Glutamatergic neuron (in vitro differentiated cells): ENCODE results near the gene EPHA2. TPM values are rescaled to one million over a fixed set of nuclear protein-coding genes. Genes with fewer than 3 reads are reported as not detected.

Source experiments
- DNase-seq: peaks from one replicate; pipeline ENCODE4 v3.0.0; 2022
- H3K27ac Mint-ChIP-seq: one replicate; pipeline ENCODE4 v1.8.0; 2020; ENCODE audit warnings: mild to moderate bottlenecking, mixed read lengths, inconsistent platforms; ENCODE audit not compliant: unreplicated experiment
- H3K27me3 Mint-ChIP-seq: one replicate; pipeline ENCODE4 v1.8.0; 2020; ENCODE audit warnings: mild to moderate bottlenecking, moderate library complexity, mixed read lengths, inconsistent platforms; ENCODE audit not compliant: unreplicated experiment
- H3K36me3 Mint-ChIP-seq: one replicate; pipeline ENCODE4 v1.8.0; 2020; ENCODE audit warnings: mild to moderate bottlenecking, mixed read lengths, inconsistent platforms; ENCODE audit not compliant: unreplicated experiment
- H3K4me1 Mint-ChIP-seq: one replicate; pipeline ENCODE4 v1.8.0; 2020; ENCODE audit warnings: mild to moderate bottlenecking, low read depth, mixed read lengths, inconsistent platforms; ENCODE audit not compliant: unreplicated experiment
- H3K4me3 Mint-ChIP-seq: one replicate; pipeline ENCODE4 v1.8.0; 2020; ENCODE audit warnings: mild to moderate bottlenecking, mixed read lengths, inconsistent platforms; ENCODE audit not compliant: unreplicated experiment
- H3K9me3 Mint-ChIP-seq: one replicate; pipeline ENCODE4 v1.8.0; 2020; ENCODE audit warnings: mild to moderate bottlenecking, moderate library complexity, mixed read lengths, inconsistent platforms; ENCODE audit not compliant: unreplicated experiment
- total RNA-seq: library from RNA; stranded (reverse); fragmentation: NEBNext Ultra II Directional; extraction: Animal tissue kit (Norgen Biotek cat#: 25700); gene quantifications from one replicate; pipeline ENCODE4 v1.2.1, GENCODE V29; 2021; ENCODE audit not compliant: unreplicated experiment
- TF ChIP-seq, protein P1 (sequence below): fragments of 200-600 bp; sonication (generic); IDR thresholded peaks from one replicate; pipeline ENCODE4 v1.5.0; 2021; ENCODE audit not compliant: partially characterized antibody, unreplicated experiment

The EPHA2 gene
- total RNA-seq, 1 donor from 2014 or later = 0.29 TPM

GRCh38 chr1:16148329-16149092, 7.4 kb downstream of the EPHA2 start:
- no peaks in the 10 kb centered on the region for H3K27me3 Mint-ChIP-seq
- H3K36me3 Mint-ChIP-seq = no peaks in the 10 kb centered on the region
- peaks cover 4% of the 10 kb centered on the region for H3K9me3 Mint-ChIP-seq
- TF ChIP-seq, protein P1, sequence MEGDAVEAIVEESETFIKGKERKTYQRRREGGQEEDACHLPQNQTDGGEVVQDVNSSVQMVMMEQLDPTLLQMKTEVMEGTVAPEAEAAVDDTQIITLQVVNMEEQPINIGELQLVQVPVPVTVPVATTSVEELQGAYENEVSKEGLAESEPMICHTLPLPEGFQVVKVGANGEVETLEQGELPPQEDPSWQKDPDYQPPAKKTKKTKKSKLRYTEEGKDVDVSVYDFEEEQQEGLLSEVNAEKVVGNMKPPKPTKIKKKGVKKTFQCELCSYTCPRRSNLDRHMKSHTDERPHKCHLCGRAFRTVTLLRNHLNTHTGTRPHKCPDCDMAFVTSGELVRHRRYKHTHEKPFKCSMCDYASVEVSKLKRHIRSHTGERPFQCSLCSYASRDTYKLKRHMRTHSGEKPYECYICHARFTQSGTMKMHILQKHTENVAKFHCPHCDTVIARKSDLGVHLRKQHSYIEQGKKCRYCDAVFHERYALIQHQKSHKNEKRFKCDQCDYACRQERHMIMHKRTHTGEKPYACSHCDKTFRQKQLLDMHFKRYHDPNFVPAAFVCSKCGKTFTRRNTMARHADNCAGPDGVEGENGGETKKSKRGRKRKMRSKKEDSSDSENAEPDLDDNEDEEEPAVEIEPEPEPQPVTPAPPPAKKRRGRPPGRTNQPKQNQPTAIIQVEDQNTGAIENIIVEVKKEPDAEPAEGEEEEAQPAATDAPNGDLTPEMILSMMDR = no peak
- no peak for DNase-seq
- H3K4me3 Mint-ChIP-seq = no peak overlapping the region
- peaks cover 5% of the 10 kb centered on the region for H3K4me1 Mint-ChIP-seq
- no peak overlapping the region for H3K27ac Mint-ChIP-seq

DNA sequence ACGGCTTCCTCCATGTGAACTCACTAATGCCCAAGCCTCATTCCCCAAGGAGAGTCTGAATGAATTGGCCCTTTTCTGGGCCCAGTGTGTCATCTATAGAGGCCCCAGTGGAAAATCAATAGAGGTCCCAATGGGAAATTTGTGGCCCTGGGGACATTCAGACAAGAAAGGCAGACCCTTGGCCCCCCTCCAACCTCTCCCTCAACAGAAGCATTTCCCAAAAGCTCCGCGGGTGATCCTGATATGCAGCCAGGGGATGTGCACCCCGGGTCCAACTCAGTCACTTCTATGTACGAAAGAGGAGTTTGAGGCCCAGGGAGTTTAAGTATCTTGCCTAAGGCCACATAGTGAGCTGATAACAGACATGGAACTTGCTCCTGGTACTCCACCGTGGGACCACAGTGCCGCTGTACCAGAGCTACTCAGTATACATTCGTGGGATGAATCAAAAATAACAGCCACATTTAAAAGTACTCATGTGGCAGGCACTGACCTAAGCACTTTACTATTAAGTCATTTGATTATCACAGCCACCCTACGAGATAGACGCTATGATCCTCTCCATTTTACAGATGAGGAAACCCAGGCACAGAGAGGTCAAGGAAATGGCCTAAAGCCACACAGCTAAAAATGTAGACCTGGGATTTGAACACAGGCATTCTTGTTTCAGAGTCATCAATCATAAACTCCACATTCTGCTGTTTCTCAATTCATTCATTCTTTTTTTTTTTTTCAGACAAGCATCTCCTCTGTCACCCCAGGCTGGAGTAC, 8.5 kb downstream of the EPHA2 start:
- Mint-ChIP-seq H3K4me3 (no peak overlapping the region), H3K4me1 (peaks cover 4% of the 10 kb centered on the region), H3K9me3 (peaks cover 4% of the 10 kb centered on the region), H3K27ac (no peak overlapping the region), H3K27me3 (no peaks in the 10 kb centered on the region), H3K36me3 (no peaks in the 10 kb centered on the region)
- no peak for DNase-seq
- TF ChIP-seq, protein P1 = no peak

DNA sequence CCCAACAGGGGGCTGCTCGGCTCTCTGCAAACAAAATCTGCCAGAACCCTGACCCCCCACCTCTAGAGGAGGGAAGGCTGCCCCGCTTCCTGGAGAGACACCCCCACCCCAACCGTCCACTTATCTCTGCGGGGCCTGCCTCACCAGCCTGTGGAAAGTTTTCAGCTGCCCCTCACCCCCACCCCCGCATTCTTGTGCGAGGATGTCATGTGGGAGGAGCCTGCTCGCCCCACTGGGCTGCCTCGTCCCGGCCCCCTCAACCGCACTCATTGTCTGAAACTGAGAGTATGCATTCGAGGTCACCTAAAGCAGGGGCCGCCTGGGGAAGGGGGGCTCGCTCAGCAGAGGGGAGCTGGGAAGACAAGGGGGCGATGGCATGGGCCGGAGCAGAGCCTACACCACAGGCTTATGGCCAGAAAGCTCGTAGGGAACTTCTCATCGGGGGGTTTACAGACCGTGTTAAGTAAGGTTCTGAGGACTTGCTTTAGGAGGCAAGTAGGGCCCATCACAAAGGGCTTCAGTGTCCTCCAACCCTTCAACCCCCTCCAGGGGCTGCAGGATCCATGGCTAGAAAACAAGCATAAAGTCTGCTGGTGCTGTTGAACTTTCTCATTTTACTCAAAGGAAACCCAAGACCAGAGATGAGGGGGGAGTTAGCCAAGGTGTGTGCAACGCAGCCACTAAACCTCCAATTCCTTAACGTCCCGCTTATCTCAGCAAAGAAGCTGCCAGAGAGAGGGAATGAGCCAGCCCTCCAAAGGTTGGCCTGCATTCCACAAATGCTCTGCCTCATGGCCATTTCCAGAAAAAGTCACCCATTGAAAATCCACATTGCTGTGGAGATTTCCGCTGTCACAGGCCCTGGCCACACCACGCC, 9.4 kb downstream of the EPHA2 start:
- H3K27me3 Mint-ChIP-seq = peaks cover 2% of the 10 kb centered on the region
- no peak overlapping the region for H3K27ac Mint-ChIP-seq
- TF ChIP-seq, protein P1 = no peak
- H3K36me3 Mint-ChIP-seq = no peaks in the 10 kb centered on the region
- H3K4me3 Mint-ChIP-seq = no peak overlapping the region
- peak; percentile 45 for DNase-seq
- peaks cover 4% of the 10 kb centered on the region for H3K4me1 Mint-ChIP-seq
- H3K9me3 Mint-ChIP-seq = peaks cover 3% of the 10 kb centered on the region

GRCh38 chr1:16145662-16146278, 10.1 kb downstream of the EPHA2 start:
- peaks cover 3% of the 10 kb centered on the region for H3K9me3 Mint-ChIP-seq
- H3K27me3 Mint-ChIP-seq = peaks cover 4% of the 10 kb centered on the region
- no peak for DNase-seq
- TF ChIP-seq, protein P1 = no peak
- H3K4me3 Mint-ChIP-seq = no peak overlapping the region
- no peak overlapping the region for H3K27ac Mint-ChIP-seq
- H3K36me3 Mint-ChIP-seq = no peaks in the 10 kb centered on the region
- H3K4me1 Mint-ChIP-seq = peaks cover 3% of the 10 kb centered on the region
